ENCODE results near the gene ZNF264.

The ZNF264 gene

DNA sequence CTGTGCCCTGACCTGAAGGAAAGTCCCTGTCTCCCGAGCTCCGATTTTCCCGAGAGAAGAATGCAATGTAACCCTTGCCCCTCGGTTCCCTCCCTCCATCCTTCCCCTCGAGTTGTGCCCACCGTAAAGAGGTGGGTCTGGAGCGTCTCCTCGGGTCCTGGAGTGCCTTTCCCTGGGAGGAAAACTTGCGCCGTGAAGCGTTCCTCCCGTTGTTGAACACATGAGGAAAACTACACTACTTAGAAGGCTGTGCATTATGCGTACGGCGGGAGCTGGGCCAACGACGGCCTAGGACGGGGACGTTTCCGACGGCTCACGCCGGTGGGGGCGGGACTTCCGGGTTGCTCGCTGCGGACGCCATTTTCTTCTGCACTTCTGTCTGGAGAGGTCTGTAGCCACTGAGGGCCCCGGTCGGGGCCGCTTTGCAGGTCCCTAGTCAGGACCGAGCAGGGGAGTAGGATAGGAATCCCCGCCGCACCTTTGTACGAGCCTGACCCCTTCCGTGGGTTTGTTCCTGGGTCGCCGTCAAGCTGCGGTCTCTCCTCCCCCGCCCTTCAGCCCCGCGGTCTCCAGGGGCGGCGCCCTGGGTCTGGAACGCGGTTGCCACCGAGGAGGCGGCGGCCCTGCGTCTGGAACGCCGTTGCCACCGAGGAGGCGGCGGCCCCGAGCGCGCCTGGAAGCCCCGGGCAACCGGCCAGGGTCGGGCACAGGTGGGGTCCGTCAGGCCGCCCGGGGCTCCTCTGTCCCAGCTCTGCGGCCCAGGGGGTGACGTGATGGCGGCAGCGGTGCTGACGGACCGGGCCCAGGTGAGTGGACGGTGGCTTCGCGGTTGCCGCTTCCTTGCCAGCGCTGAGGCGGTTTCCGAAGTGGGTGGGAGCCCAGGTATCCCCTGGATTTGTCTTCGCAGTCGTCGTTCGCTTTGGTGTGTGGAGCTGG is at the start of gene ZNF264:
ZNF264 (plus strand) TSS at position 360 of the 936 bp plus-strand sequence; CDS start at position 774, 414 bp downstream.
- no peak for TF ChIP-seq TCF12 (IDR thresholded peaks at IDR 0.05; ENCODE audit: low read depth)
- TF ChIP-seq NFIC (IDR thresholded peaks at IDR 0.05): peak; percentile 64; the same call in 1 of the 2 replicates
- peak; percentile 92 for TF ChIP-seq YY1 (IDR thresholded peaks at IDR 0.05; ENCODE audit: low read depth)
- peak; percentile 10; the same call in 1 of the 2 replicates for TF ChIP-seq EGR1 (IDR thresholded peaks at IDR 0.05)
- TF ChIP-seq FOXM1 (IDR thresholded peaks at IDR 0.05; ENCODE audit: borderline replicate concordance, low read depth): no peak
- 0 out of 2 replicates have a peak, but pooled peaks have one; percentile 54 for TF ChIP-seq ZBTB7A (IDR thresholded peaks at IDR 0.05; ENCODE audit: low read depth)
- no peak for TF ChIP-seq REST (IDR thresholded peaks at IDR 0.05; ENCODE audit: low read depth)
- TF ChIP-seq TAF1 (IDR thresholded peaks at IDR 0.05; ENCODE audit: low read depth): peak; percentile 74
- TF ChIP-seq, protein P1, sequence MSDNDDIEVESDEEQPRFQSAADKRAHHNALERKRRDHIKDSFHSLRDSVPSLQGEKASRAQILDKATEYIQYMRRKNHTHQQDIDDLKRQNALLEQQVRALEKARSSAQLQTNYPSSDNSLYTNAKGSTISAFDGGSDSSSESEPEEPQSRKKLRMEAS (IDR thresholded peaks at IDR 0.05): peak; percentile 71

GRCh38 chr19:57141699-57142098 is 49.6 kb upstream of the ZNF264 start:
- TF ChIP-seq RAD21 (IDR thresholded peaks at IDR 0.05; ENCODE audit: low read depth) (no peak), CEBPB (IDR thresholded peaks at IDR 0.05) (no peak), NFIC (IDR thresholded peaks at IDR 0.05) (no peak), CREB1 (IDR thresholded peaks at IDR 0.05; ENCODE audit: low read depth) (no peak), USF1 (IDR thresholded peaks at IDR 0.05) (no peak), TAF1 (IDR thresholded peaks at IDR 0.05; ENCODE audit: low read depth) (no peak), TCF12 (IDR thresholded peaks at IDR 0.05; ENCODE audit: low read depth) (no peak)
- TF ChIP-seq, protein P1 (IDR thresholded peaks at IDR 0.05): no peak

- TF ChIP-seq EGR1 (IDR thresholded peaks at IDR 0.05) (no peak), ZBTB7A (IDR thresholded peaks at IDR 0.05; ENCODE audit: low read depth) (no peak), CREB1 (IDR thresholded peaks at IDR 0.05; ENCODE audit: low read depth) (no peak)
- TF ChIP-seq, protein P1 (IDR thresholded peaks at IDR 0.05): no peak
These were observed 38.4 kb upstream of the ZNF264 start for GRCh38 chr19:57152921-57153320.

- TF ChIP-seq ZBTB7A (IDR thresholded peaks at IDR 0.05; ENCODE audit: low read depth) (no peak), RAD21 (IDR thresholded peaks at IDR 0.05; ENCODE audit: low read depth) (no peak), EP300 (IDR thresholded peaks at IDR 0.05; ENCODE audit: borderline replicate concordance) (no peak), FOXM1 (IDR thresholded peaks at IDR 0.05; ENCODE audit: borderline replicate concordance, low read depth) (no peak), REST (IDR thresholded peaks at IDR 0.05; ENCODE audit: low read depth) (no peak), TEAD4 (IDR thresholded peaks at IDR 0.05) (no peak), YY1 (IDR thresholded peaks at IDR 0.05; ENCODE audit: low read depth) (no peak)
These were observed 29.2 kb upstream of the ZNF264 start for GRCh38 chr19:57161985-57162539.

DNA sequence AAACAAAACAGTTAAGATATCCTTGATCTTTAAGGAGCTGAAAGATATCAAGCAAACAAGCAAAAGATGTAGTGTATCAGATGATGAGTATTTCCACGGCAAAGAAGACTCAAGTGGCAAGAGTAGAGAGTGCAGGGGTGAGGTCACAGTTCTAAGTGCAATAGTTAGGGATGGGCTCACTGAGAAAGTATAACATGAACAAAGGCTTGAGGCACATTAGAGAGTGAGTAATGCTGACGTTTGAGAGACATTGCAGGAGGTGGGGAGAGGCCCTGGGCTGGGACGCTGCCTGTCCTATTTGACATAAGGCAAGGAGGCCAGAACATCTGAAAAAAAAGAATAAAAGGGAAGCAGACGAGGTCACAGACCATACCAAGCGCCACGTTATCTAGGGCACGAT is 25.5 kb upstream of the ZNF264 start:
- TF ChIP-seq TCF12 (IDR thresholded peaks at IDR 0.05; ENCODE audit: low read depth): no peak
- TF ChIP-seq CEBPB (IDR thresholded peaks at IDR 0.05): no peak
- no peak for TF ChIP-seq TEAD4 (IDR thresholded peaks at IDR 0.05)
- no peak for TF ChIP-seq TAF1 (IDR thresholded peaks at IDR 0.05; ENCODE audit: low read depth)
- no peak for TF ChIP-seq RAD21 (IDR thresholded peaks at IDR 0.05; ENCODE audit: low read depth)
- TF ChIP-seq NFIC (IDR thresholded peaks at IDR 0.05): no peak
- TF ChIP-seq, protein P1 (IDR thresholded peaks at IDR 0.05): no peak
- no peak for TF ChIP-seq FOXM1 (IDR thresholded peaks at IDR 0.05; ENCODE audit: borderline replicate concordance, low read depth)
- no peak for TF ChIP-seq USF1 (IDR thresholded peaks at IDR 0.05)
- TF ChIP-seq REST (IDR thresholded peaks at IDR 0.05; ENCODE audit: low read depth): no peak
- TF ChIP-seq ZBTB7A (IDR thresholded peaks at IDR 0.05; ENCODE audit: low read depth): no peak
- TF ChIP-seq EGR1 (IDR thresholded peaks at IDR 0.05): no peak
- TF ChIP-seq EP300 (IDR thresholded peaks at IDR 0.05; ENCODE audit: borderline replicate concordance): no peak

Measured in Ishikawa (cell line).